Activated CD8-positive, alpha-beta memory T cell treated with anti-CD3 and anti-CD28 coated beads, Interleukin-2, amount 50 U/mL, for 24 hours (primary cell): ENCODE measurements around the gene SYT14.
"Not testable (repeated sequence)": the region's sequence is repeated elsewhere in the genome, so short reads cannot be mapped to it uniquely, and the experiment has no call there.

Experiments
- DNase-seq: peaks from one replicate; pipeline ENCODE4 v3.0.0-alpha.2; 2020; ENCODE audit errors: extremely low read depth

SYT14 gene

GRCh38 chr1:210025870-210026269, 87.9 kb downstream of the SYT14 start:
- DNase-seq: no peak

GRCh38 chr1:210027994-210028393, 90.0 kb downstream of the SYT14 start:
- DNase-seq: no peak

- DNase-seq: no peak
Measured at GRCh38 chr1:210031473-210031872, 93.5 kb downstream of the SYT14 start.

- no peak for DNase-seq
Measured at GRCh38 chr1:210043058-210043457, 105.0 kb downstream of the SYT14 start.

- DNase-seq: no peak
Measured at GRCh38 chr1:210049616-210050015, 111.6 kb downstream of the SYT14 start.

GRCh38 chr1:210050491-210050890, 112.5 kb downstream of the SYT14 start:
- DNase-seq: not testable (repeated sequence)

GRCh38 chr1:210053126-210053525, 115.1 kb downstream of the SYT14 start:
- DNase-seq: no peak

- DNase-seq: no peak
Measured at GRCh38 chr1:210057593-210057992, 119.6 kb downstream of the SYT14 start.

- DNase-seq: no peak
Measured at GRCh38 chr1:210061992-210062391, 124.0 kb downstream of the SYT14 start.

GRCh38 chr1:210070531-210070930, 132.5 kb downstream of the SYT14 start:
- no peak for DNase-seq

- no peak for DNase-seq
Measured at GRCh38 chr1:210072129-210072528, 134.1 kb downstream of the SYT14 start.

- DNase-seq: no peak
Measured at GRCh38 chr1:210072896-210073504, 135.0 kb downstream of the SYT14 start.

- DNase-seq: no peak
Measured at GRCh38 chr1:210074904-210075303, 136.9 kb downstream of the SYT14 start.

- no peak for DNase-seq
Measured at GRCh38 chr1:210076620-210077019, 138.6 kb downstream of the SYT14 start.

- DNase-seq: no peak
Measured at GRCh38 chr1:210081494-210081893, 143.5 kb downstream of the SYT14 start.

GRCh38 chr1:210085359-210085758, 147.3 kb downstream of the SYT14 start:
- no peak for DNase-seq

- no peak for DNase-seq
Measured at GRCh38 chr1:210087058-210087457, 149.0 kb downstream of the SYT14 start.

GRCh38 chr1:210089855-210090254, 151.8 kb downstream of the SYT14 start:
- no peak for DNase-seq

GRCh38 chr1:210092366-210092765, 154.3 kb downstream of the SYT14 start:
- no peak for DNase-seq

GRCh38 chr1:210093461-210093860, 155.4 kb downstream of the SYT14 start:
- no peak for DNase-seq

- no peak for DNase-seq
Measured at GRCh38 chr1:210098356-210098755, 160.3 kb downstream of the SYT14 start.

- no peak for DNase-seq
Measured at GRCh38 chr1:210099921-210100320, 161.9 kb downstream of the SYT14 start.

GRCh38 chr1:210104103-210104502, 166.1 kb downstream of the SYT14 start:
- no peak for DNase-seq

GRCh38 chr1:210112906-210113305, 174.9 kb downstream of the SYT14 start:
- not testable (repeated sequence) for DNase-seq
